Fibroblast of skin of left biceps (primary cell): ENCODE results near the gene ATG9A.

Experiments
- DNase-seq, 2 experiments: peaks; one replicate each; pipeline ENCODE4 v3.0.0-alpha.2; 2013; ENCODE audit warnings: low read depth in 2 of 2

ATG9A gene

DNA sequence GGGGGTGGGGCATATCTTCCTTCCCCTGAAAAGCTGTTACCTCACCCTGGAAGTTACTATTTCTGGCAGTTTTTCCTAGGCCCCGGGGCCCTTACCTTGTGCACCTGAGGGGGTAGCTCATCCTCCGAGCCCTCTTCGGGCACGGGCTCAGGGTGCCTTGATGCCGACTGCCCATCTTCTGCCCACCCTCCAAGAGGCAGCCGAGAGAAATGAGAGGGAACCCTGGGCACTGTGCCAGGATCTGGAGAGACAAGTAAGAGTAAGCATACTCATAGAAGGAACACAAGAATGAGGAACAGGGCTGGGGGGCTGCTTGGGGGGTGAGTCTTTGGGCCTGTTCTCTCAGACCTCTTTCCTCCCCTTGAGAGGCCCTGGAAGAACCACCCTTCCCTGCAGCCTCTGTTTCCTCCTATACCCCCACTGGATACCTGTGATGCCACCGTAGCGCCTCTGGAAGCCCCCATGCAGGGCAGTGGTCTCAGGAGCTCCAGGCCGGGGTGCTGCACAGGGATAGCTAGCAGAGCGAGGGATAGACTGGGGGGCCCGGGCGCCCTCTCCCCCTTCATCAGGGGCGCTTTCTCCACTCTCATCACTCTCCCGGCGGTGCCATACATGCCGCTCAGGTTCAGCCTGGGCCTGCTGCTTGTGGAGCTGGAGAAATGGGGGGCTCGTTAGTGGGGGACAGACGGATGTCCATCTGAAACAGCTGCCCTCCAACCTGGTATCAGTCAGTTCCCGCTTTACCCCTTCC, 8.6 kb downstream of the ATG9A start:
- no peak for DNase-seq

GRCh38 chr2:219219784-219220532, 9.5 kb downstream of the ATG9A start:
- DNase-seq, result no peak

- DNase-seq, result peak; percentile 89 to 90
These were observed 10.4 kb downstream of the ATG9A start, which contains the start of gene ABCB6 for GRCh38 chr2:219218732-219219701. Gene ABCB6 (minus strand): TSS chr2:219218958. CDS start chr2:219218673, 285 bp downstream.

DNA sequence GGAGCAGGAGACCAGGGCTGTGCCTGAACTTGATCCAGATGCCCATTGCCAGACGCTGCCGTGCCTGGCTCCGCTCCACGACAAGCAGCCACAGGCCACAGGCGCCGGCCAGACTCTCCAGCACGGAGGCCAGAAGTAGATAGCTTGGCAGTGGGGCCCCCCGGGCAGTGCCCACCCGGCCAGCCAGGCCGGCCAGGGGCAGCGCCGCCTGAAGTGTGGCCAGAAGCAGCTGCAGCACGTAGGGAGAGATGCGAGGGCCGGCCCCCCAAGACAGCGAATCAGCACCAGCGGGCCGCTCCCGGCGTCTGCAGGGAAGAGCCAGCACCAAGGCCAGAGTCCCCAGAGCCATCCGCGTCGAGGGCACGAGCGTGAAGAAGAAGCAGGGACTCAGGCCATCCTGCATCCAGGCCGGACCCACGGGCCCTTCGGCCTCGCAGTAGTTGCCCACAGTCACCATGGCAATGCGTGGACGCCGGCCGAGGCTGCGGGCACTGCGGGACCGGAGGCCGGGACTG, 11.2 kb downstream of the ATG9A start:
- peak in 1 of 2 experiments; percentile 24 for DNase-seq

- no peak for DNase-seq
These were observed 12.9 kb downstream of the ATG9A start for GRCh38 chr2:219216535-219216915.

DNA sequence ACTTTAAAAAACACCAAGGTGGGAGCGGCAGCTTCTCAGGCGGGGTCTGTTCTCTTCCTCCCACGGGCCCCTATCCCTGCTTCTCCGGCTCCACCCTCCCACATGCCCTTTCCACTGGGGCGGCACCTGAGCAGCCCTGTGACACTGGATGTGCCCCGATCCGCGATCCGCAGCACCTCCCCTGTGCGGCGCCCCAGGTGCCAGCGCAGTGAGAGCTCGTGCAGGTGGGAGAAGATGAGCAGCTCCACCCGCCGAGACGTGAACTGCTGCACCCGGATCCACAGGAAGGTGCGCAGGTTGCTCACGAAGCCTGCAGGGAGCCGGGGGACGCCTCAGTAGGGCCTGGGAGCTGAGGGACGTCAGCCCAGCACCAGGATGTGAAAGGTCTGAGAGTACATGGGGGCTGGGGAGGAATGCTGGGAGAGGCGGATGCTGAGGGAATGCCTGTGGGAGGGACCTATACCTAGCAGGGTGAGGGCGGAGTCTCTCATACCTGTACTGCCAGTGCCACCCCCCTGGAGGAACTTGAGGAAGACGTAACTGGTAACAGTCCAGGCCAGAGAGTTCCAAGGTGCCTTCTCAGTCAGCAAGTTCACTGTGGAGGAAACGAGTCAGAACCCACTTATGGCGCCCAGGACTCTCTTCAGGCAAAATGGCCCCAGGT, 13.4 kb downstream of the ATG9A start:
- DNase-seq, result no peak

DNA sequence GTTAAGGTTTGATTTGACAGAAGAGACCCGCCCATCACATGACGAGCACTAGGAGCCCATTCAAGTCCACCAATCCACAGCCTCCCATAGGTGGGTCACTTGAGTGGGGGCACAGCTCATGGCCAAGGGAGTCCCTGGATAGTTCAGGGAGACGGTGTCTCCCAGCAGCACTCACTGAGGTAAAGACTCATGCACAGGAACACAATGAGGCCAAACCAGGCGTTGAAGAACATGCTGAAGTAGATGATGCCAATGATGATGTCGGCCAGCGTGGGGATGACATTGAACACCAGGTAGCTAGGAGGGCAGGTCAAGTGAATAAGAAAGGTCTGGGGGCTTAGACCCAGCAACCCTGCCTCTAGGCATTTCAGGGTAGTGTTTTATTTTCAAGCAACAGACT, 14.7 kb downstream of the ATG9A start:
- DNase-seq, result no peak

- DNase-seq, result no peak
These were observed 15.3 kb downstream of the ATG9A start for GRCh38 chr2:219214141-219214540.

- no peak for DNase-seq
These were observed 15.9 kb downstream of the ATG9A start for GRCh38 chr2:219213486-219214071.

DNA sequence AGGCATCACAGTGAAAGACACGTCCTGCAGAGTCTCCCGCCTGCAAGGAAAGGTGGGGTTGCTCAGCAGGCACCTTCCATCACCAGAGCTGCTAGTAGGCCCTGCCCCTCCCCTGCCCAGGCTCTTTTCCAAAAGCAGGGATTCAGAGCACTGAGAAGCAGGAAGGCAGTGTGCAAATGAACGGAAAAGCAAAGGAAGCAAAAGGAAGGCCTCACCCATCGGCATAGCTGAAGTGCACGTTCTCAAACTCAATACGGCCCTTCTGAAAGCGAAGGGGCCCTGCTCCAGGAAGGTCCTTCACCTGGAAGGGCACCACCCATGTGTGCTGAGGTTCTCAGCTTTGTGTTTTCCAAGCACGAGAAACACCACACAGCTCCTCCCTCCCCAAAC, 16.4 kb downstream of the ATG9A start:
- no peak for DNase-seq

GRCh38 chr2:219210886-219211362, 18.5 kb downstream of the ATG9A start:
- no peak for DNase-seq

DNA sequence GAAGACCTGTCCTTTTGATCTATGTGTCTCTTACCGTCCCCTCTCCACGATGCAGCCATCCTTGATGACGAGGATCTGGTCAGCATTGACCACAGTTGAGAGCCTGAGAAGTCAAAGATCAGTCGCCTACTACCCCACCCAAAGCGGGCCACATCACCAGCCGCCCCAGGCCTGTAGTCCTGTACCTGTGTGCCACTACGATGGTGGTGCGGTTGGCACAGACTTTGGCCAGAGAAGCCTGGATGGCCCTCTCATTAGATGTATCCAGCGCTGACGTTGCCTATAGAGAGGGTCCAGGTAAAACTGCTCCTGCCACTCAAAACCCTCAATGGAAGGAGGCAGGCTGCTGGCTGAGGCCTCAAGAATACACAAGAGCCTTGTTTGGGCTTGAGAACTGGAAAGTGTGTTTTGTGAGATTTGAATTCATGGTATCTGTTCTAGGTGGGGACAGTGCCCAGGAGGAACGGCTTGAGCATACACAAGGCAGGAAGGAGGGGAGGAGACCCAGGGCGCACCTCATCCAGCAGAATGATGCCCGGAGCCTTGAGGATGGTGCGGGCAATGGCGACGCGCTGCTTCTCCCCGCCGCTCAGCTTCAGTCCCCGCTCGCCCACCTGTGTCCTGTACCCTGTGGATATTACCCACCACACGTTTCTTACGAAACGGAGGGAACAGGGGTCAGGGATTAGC, 19.1 kb downstream of the ATG9A start:
- DNase-seq, result no peak

GRCh38 chr2:219209236-219210195, 19.9 kb downstream of the ATG9A start:
- DNase-seq, result no peak

DNA sequence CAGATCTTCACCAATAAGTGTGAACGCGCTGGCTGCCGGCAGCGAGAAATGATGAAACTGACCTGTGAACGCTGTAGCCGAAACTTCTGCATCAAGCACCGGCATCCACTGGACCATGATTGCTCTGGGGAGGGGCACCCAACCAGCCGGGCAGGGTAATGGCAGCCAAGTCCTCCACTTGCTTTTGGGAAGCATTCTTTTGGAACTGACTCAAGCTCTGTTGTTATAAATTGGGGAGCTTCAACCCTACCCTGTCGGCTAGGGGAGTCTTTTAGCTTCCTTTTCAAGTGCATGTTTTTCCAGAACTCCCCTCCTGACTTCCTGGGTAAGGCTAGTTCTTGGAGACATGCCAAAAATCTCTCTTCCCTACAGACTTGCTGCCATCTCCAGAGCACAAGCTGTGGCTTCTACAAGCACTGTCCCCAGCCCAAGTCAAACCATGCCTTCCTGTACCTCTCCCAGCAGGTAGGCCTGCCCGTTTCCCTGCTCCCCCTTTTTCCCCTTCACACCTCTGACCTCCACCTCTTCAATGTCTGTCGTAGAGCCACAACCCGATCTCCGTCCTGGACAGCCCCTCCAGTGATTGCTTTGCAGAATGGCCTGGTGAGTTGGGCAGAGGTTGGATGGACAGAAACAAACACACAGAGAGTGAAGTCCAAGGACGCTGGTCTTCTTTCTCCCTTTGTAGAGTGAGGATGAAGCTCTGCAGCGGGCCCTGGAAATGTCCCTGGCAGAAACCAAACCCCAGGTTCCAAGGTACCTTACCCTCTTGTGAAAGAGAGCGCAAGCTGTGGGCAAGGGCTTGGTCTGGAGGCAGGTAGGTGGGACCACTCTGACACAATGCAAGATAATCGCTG, 21.3 kb downstream of the ATG9A start:
- no peak for DNase-seq

GRCh38 chr2:219207134-219207883, 22.1 kb downstream of the ATG9A start:
- no peak for DNase-seq

DNA sequence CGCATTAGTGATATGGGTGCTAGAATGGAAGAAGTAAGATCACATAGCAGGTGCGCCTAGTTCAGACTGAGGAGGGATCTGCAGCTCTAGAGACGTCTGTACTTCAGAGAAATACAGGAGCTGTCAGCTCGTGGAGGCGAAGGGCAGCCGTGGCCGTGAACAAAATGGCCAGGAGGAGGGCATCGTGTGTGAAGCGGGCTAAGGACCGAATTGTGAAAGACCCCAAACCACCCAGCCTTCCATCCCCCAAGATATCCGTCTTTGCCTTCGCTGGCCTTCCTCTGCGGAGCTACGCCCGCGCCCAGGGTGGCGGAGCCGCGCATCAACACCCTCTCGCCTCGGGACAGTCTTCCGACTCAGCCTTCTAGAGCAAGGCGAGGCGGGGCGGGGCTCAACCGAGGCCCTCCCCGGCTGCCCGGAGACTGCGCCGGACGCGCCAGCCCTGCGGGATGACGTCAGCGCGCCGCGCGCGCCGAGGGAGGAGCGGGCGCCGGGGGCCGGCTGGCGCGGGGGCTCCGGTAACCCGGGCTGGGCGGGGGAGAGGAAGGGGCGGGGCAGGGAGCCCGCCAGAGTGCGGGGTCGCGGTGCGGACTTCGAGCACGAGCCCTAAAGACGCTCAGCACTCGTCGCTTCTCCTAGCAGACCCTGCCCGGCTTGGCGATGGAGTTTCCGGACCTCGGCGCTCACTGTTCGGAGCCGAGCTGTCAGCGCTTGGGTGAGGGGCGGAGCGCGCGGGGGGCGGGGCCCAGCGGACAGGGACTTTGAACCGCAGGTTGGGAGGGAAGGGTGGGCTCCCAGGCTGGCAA, 22.9 kb downstream of the ATG9A start, which contains the start of gene ZFAND2B:
Gene ZFAND2B (plus strand): TSS at position 455 of the 806 bp plus-strand sequence. CDS start 206 bp downstream, at position 661.
- DNase-seq, result peak; percentile 77 to 83
